Activated CD4-positive, alpha-beta memory T cell treated with anti-CD3 and anti-CD28 coated beads for 36 hours (primary cell): Measurements from ENCODE around the gene AKR1C8. TPM values are rescaled to one million over a fixed set of nuclear protein-coding genes. Genes with fewer than 3 reads are reported as not detected.
"Not testable (repeated sequence)": the region's sequence is repeated elsewhere in the genome, so short reads cannot be mapped to it uniquely, and the experiment has no call there.

Experiments
- CTCF ChIA-PET: fragments of 350-600 bp; sonication (Branson Sonifier 250); formaldehyde crosslinking; loops from one replicate; lab custom pipeline; 2021; ENCODE audit warnings: antibody characterized with exemption, inconsistent platforms; lab: Charles Lee
- POLR2A ChIA-PET: fragments of 350-600 bp; sonication (Branson Sonifier 250); formaldehyde crosslinking; loops from one replicate; lab custom pipeline; 2021; ENCODE audit warnings: antibody characterized with exemption; lab: Charles Lee
- DNase-seq: peaks from one replicate; pipeline ENCODE4 v3.0.0-alpha.2; 2020
- H3K27ac Mint-ChIP-seq: one replicate; pipeline ENCODE4 v1.8.0; 2021; ENCODE audit warnings: mixed read lengths
- H3K27me3 Mint-ChIP-seq: one replicate; pipeline ENCODE4 v1.8.0; 2021; ENCODE audit warnings: mixed read lengths
- H3K36me3 Mint-ChIP-seq: one replicate; pipeline ENCODE4 v1.8.0; 2021; ENCODE audit warnings: mixed read lengths
- H3K4me1 Mint-ChIP-seq: one replicate; pipeline ENCODE4 v1.8.0; 2021; ENCODE audit warnings: low read depth, mixed read lengths
- H3K4me3 Mint-ChIP-seq: one replicate; pipeline ENCODE4 v1.8.0; 2021; ENCODE audit warnings: mild to moderate bottlenecking, mixed read lengths
- H3K9me3 Mint-ChIP-seq: one replicate; pipeline ENCODE4 v1.8.0; 2021; ENCODE audit warnings: mixed read lengths
- intact Hi-C: fragments of 100-400 bp; cut with micrococcal nuclease; formaldehyde crosslinking; loops from one replicate; pipeline ENCODE4 v1.15.1; 2023
- total RNA-seq, 2 experiments: library from RNA; stranded (reverse); gene quantifications; one replicate each; pipeline ENCODE4 v1.2.3, GENCODE V29; 2021

The AKR1C8 gene
- total RNA-seq, 2 experiments from 2014 or later = 0.33 to 0.80 TPM

DNA sequence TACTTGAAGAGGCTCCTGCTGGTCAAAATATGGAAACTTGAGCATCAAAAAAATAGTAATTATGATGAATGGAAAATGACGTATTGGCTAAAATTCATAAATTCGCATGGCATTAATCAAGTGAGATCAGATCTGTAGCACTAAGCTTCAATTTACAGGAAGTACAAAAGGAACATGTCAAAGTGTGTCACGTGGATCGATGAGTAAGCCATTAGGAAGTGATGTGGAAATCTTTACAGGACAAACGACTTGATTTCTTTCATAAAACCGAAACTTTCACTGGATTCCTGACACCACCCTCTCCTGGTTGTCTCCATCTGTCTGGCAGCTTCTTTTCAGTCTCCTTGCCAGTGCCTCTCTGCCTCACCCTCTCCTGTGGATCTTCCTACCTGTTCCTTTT lies 25.8 kb downstream of the AKR1C8 start:
- Mint-ChIP-seq H3K36me3 (peaks cover 30% of the 10 kb centered on the region), H3K27ac (no peak overlapping the region), H3K27me3 (no peaks in the 10 kb centered on the region), H3K4me3 (no peak overlapping the region), H3K9me3 (peaks cover 21% of the 10 kb centered on the region), H3K4me1 (no peaks in the 10 kb centered on the region)
- DNase-seq = no peak
- intact Hi-C loops = no loop called here
- ChIA-PET CTCF (no interaction called here), POLR2A (no interaction called here)

GRCh38 chr10:5157501-5157900 lies 27.4 kb downstream of the AKR1C8 start:
- H3K27me3 Mint-ChIP-seq = no peaks in the 10 kb centered on the region
- DNase-seq = no peak
- H3K4me3 Mint-ChIP-seq = no peak overlapping the region
- no peaks in the 10 kb centered on the region for H3K4me1 Mint-ChIP-seq
- no peak overlapping the region for H3K27ac Mint-ChIP-seq
- POLR2A ChIA-PET = no interaction called here
- intact Hi-C loops = no loop called here
- H3K9me3 Mint-ChIP-seq = peaks cover 6% of the 10 kb centered on the region
- peaks cover 17% of the 10 kb centered on the region for H3K36me3 Mint-ChIP-seq
- CTCF ChIA-PET = no interaction called here

DNA sequence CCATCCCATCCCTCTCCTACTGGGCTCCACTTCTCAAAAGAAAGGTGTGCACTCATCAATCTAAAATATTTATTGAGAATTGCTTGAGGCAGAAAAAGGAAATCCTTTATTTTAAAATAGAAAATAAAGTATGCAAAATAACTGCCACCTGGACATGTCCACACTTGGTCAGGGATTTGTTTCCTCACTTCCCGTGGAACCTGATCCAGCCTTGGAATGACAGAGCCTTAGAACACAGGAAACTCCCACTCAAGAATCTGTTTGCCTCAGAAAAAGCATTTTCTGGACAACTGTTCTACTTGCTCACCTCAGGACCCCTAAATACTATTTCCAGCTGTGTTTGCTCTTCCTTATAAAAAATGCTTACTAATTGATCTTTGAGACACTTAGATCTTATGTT lies 29.0 kb downstream of the AKR1C8 start:
- no peak for DNase-seq
- ChIA-PET POLR2A (no interaction called here), CTCF (no interaction called here)
- Mint-ChIP-seq H3K36me3 (peaks cover 14% of the 10 kb centered on the region), H3K9me3 (peaks cover 2% of the 10 kb centered on the region), H3K4me1 (no peaks in the 10 kb centered on the region), H3K27ac (no peak overlapping the region), H3K27me3 (no peaks in the 10 kb centered on the region), H3K4me3 (no peak overlapping the region)
- intact Hi-C loops = no loop called here

DNA sequence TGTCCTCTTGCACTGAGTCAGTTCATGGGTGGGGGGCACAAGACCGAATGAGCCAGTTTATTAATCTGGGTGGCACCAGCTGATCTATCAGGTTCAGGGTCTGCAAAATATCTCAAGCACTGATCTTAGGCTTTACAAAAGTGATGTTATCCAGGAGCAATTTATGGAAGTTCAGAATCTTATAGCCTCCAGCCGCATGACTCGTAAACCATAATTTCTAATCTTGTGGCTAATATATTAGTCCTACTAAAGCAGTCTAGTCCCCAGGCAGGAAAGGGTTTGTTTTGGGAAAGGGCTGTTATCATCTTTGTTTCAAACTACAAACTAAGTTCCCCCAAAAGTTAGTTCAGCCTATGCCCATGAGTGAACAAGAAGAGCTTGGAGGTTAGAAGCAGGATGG lies 33.9 kb downstream of the AKR1C8 start:
- ChIA-PET CTCF (interaction anchor here (1.4 kb wide), 1 partner anchor 61 kb away, joined by 3 read pairs; no protein-coding TSS in a partner anchor), POLR2A (no interaction called here)
- no peak overlapping the region for H3K27ac Mint-ChIP-seq
- no peaks in the 10 kb centered on the region for H3K4me1 Mint-ChIP-seq
- H3K27me3 Mint-ChIP-seq = no peaks in the 10 kb centered on the region
- intact Hi-C loops = no loop called here
- peaks cover 13% of the 10 kb centered on the region for H3K36me3 Mint-ChIP-seq
- no peak for DNase-seq
- peaks cover 18% of the 10 kb centered on the region for H3K9me3 Mint-ChIP-seq
- H3K4me3 Mint-ChIP-seq = no peak overlapping the region

DNA sequence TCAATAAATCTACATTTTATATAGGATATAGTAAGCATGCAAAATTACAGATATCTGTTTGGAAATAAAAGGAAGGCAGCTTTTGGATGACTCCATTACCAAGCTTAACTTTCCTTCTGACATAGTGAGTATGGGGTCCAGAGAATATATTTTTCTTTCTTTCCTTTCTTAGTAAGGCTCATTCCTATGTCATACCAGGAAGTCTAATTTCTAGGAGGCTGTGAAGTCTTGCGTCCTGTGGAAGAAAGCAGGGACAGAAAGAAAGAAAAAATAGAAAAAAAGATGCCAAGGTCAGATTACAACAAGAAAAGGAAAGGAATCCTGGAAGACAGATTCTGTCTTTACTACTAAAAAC lies 36.3 kb downstream of the AKR1C8 start:
- Mint-ChIP-seq H3K4me3 (no peak overlapping the region), H3K36me3 (peaks cover 8% of the 10 kb centered on the region), H3K27me3 (no peaks in the 10 kb centered on the region), H3K9me3 (peaks cover 18% of the 10 kb centered on the region), H3K27ac (no peak overlapping the region), H3K4me1 (no peaks in the 10 kb centered on the region)
- POLR2A ChIA-PET = no interaction called here
- CTCF ChIA-PET = no interaction called here
- DNase-seq = no peak
- intact Hi-C loops = no loop called here

DNA sequence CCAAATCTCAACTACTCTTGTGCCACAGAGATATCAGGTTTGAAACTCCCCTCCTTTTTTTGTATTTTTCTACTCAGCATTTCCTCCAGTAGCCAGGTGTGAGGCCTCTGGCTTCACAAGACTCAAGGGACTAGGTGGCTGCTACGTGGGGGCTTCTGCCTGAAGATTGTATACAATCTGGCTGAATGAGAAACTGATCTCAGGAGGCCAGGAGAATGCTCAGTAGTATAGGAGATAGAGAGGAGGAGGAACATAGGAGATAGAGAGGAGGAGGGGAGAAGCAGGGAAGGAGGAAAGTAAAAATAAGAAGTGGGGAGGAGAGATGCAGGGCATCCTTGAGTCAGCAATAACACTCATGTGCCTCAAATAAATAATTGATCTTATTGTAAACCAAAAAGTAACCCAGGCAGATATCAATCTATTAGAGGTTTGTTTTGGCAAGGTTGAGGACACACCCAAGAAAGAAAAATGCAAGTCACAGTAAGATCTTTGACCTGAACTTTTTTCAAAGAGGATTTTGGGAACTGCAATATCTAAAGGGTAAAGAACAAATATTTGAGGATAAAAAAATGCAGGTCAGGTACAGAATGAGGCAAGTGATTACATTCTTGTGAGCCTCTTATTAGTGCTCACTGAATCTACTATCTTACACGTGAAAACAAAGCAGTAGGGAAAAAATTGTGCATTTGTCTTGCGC lies 36.8 kb downstream of the AKR1C8 start:
- Mint-ChIP-seq H3K36me3 (peaks cover 8% of the 10 kb centered on the region), H3K4me3 (no peak overlapping the region), H3K27me3 (no peaks in the 10 kb centered on the region), H3K27ac (no peak overlapping the region), H3K4me1 (no peaks in the 10 kb centered on the region), H3K9me3 (peaks cover 18% of the 10 kb centered on the region)
- CTCF ChIA-PET = no interaction called here
- no peak for DNase-seq
- intact Hi-C loops = no loop called here
- POLR2A ChIA-PET = no interaction called here

GRCh38 chr10:5147255-5147980 lies 37.5 kb downstream of the AKR1C8 start:
- no peak overlapping the region for H3K27ac Mint-ChIP-seq
- H3K4me3 Mint-ChIP-seq = no peak overlapping the region
- no peak for DNase-seq
- no peaks in the 10 kb centered on the region for H3K27me3 Mint-ChIP-seq
- ChIA-PET CTCF (no interaction called here), POLR2A (no interaction called here)
- H3K4me1 Mint-ChIP-seq = no peaks in the 10 kb centered on the region
- H3K36me3 Mint-ChIP-seq = peaks cover 8% of the 10 kb centered on the region
- peaks cover 18% of the 10 kb centered on the region for H3K9me3 Mint-ChIP-seq
- intact Hi-C loops = no loop called here

GRCh38 chr10:5146920-5147254 lies 38.1 kb downstream of the AKR1C8 start:
- Mint-ChIP-seq H3K4me3 (no peak overlapping the region), H3K27ac (no peak overlapping the region), H3K9me3 (peaks cover 18% of the 10 kb centered on the region), H3K27me3 (no peaks in the 10 kb centered on the region), H3K36me3 (peaks cover 8% of the 10 kb centered on the region), H3K4me1 (no peaks in the 10 kb centered on the region)
- no peak for DNase-seq
- intact Hi-C loops = no loop called here
- ChIA-PET POLR2A (no interaction called here), CTCF (no interaction called here)

- H3K4me3 Mint-ChIP-seq = no peak overlapping the region
- peaks cover 2% of the 10 kb centered on the region for H3K36me3 Mint-ChIP-seq
- intact Hi-C loops = no loop called here
- ChIA-PET CTCF (no interaction called here), POLR2A (no interaction called here)
- H3K27ac Mint-ChIP-seq = no peak overlapping the region
- peaks cover 8% of the 10 kb centered on the region for H3K9me3 Mint-ChIP-seq
- H3K27me3 Mint-ChIP-seq = peaks cover 2% of the 10 kb centered on the region
- no peaks in the 10 kb centered on the region for H3K4me1 Mint-ChIP-seq
- DNase-seq = no peak
Observed at GRCh38 chr10:5143137-5143536, 41.8 kb downstream of the AKR1C8 start.

DNA sequence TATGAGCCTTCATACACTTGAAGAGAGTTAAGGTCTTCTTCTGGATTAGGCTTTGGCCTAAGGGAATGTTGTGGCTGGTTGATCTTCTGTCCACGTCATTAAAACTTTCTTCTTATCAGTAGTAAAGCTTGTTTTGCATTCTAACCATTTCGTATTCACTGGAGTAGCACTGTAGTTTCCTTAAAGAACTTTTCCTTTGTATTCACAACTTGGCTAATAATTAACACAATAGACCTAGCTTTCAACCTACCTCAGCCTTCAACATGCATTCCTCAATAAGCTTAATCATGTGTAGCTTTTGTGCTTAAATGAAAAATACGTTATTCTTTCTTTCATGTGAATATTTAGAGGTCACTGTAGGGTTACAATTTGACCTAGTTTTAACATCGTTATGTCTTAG lies 42.8 kb downstream of the AKR1C8 start:
- Mint-ChIP-seq H3K4me1 (no peaks in the 10 kb centered on the region), H3K4me3 (no peak overlapping the region), H3K9me3 (peaks cover 18% of the 10 kb centered on the region), H3K36me3 (peaks cover 9% of the 10 kb centered on the region), H3K27me3 (peaks cover 2% of the 10 kb centered on the region), H3K27ac (no peak overlapping the region)
- DNase-seq = no peak
- intact Hi-C loops = no loop called here
- ChIA-PET CTCF (no interaction called here), POLR2A (no interaction called here)

GRCh38 chr10:5137699-5138098 lies 47.3 kb downstream of the AKR1C8 start:
- H3K4me3 Mint-ChIP-seq, POLR2A ChIA-PET, H3K4me1 Mint-ChIP-seq, intact Hi-C loops, DNase-seq, CTCF ChIA-PET, H3K27me3 Mint-ChIP-seq, H3K27ac Mint-ChIP-seq: not testable (repeated sequence)
- peaks cover 22% of the 10 kb centered on the region for H3K36me3 Mint-ChIP-seq
- H3K9me3 Mint-ChIP-seq = peaks cover 33% of the 10 kb centered on the region

- H3K4me3 Mint-ChIP-seq = no peak overlapping the region
- H3K27ac Mint-ChIP-seq = no peak overlapping the region
- H3K27me3 Mint-ChIP-seq = peaks cover 2% of the 10 kb centered on the region
- H3K4me1 Mint-ChIP-seq = no peaks in the 10 kb centered on the region
- DNase-seq = no peak
- H3K36me3 Mint-ChIP-seq = peaks cover 22% of the 10 kb centered on the region
- CTCF ChIA-PET = no interaction called here
- peaks cover 33% of the 10 kb centered on the region for H3K9me3 Mint-ChIP-seq
- intact Hi-C loops = no loop called here
- POLR2A ChIA-PET = no interaction called here
Observed at GRCh38 chr10:5136468-5137087, 48.4 kb downstream of the AKR1C8 start.

DNA sequence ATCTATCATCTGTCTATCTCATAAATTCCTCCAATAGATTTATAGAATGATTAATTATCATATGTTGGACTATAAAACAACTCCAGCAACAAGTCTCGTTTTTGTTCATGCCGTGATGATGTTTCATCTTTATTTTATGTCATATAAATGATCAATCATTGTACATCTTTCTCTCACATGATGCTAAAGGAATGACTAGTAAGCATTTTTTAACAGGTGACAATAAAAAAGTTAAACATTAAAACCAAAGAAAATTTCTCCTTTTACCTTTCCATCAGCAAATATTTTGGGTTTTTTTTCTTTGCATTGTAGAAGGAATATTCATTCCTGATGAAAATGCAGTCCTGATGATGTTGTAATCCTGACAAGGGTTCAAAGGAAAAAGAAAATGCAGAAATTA lies 49.4 kb downstream of the AKR1C8 start:
- Mint-ChIP-seq H3K27ac (no peak overlapping the region), H3K36me3 (peaks cover 22% of the 10 kb centered on the region), H3K4me3 (no peak overlapping the region), H3K4me1 (no peaks in the 10 kb centered on the region), H3K9me3 (peaks cover 33% of the 10 kb centered on the region), H3K27me3 (peaks cover 2% of the 10 kb centered on the region)
- ChIA-PET POLR2A (no interaction called here), CTCF (no interaction called here)
- DNase-seq = no peak
- intact Hi-C loops = no loop called here
